HCT116 (cell line): ENCODE measurements around the gene KRT37.

Experiments
- CTCF ChIP-seq, 3 experiments: fragments of 200-600 bp in 1 of 3; sonication (generic) in 1 of 3; IDR thresholded peaks in 2 of 3; conservative IDR thresholded peaks in 1 of 3; 2 replicates each; pipeline ENCODE4 v1.5.1; 2012 to 2017; ENCODE audit warnings: low read depth in 2 of 3, low read length in 2 of 3, antibody characterized with exemption in 1 of 3, borderline replicate concordance in 1 of 3, control low read depth in 1 of 3, mild to moderate bottlenecking in 1 of 3, mixed read lengths in 1 of 3, mixed run types in 1 of 3, moderate library complexity in 1 of 3; ENCODE audit not compliant: insufficient read depth in 1 of 3
- EZH2 ChIP-seq: fragments of 200-600 bp; sonication (generic); IDR thresholded peaks from 2 replicates; pipeline ENCODE4 v1.6.1; 2017; ENCODE audit warnings: antibody characterized with exemption, mixed run types
- EZH2phosphoT487 ChIP-seq: fragments of 200-600 bp; IDR thresholded peaks from 2 replicates; pipeline ENCODE4 v1.6.1; 2018; ENCODE audit warnings: antibody characterized with exemption, borderline replicate concordance
- POLR2A ChIP-seq: IDR thresholded peaks from 2 replicates; pipeline ENCODE4 v1.7.0; 2011; ENCODE audit warnings: borderline replicate concordance; ENCODE audit not compliant: insufficient read depth, insufficient read length; ENCODE audit errors: extremely low read depth
- POLR2AphosphoS5 ChIP-seq: IDR thresholded peaks from 2 replicates; pipeline ENCODE4 v1.6.1; 2011; ENCODE audit warnings: mild to moderate bottlenecking, low read depth, low read length, moderate library complexity
- RAD21 ChIP-seq: IDR thresholded peaks from 2 replicates; pipeline ENCODE4 v1.6.1; 2012; ENCODE audit warnings: low read depth, mild to moderate bottlenecking
- SIN3A ChIP-seq: IDR thresholded peaks from 2 replicates; pipeline ENCODE4 v1.6.1; 2012; ENCODE audit warnings: low read depth
- SP1 ChIP-seq: IDR thresholded peaks from 2 replicates; pipeline ENCODE4 v1.6.1; 2012; ENCODE audit warnings: low read depth
- SRF ChIP-seq: IDR thresholded peaks from 2 replicates; pipeline ENCODE4 v1.6.1; 2012; ENCODE audit warnings: low read depth
- TCF7L2 ChIP-seq: IDR thresholded peaks from 2 replicates; pipeline ENCODE4 v1.7.0; 2011; ENCODE audit warnings: borderline replicate concordance, inconsistent platforms; ENCODE audit not compliant: insufficient read depth, insufficient read length; ENCODE audit errors: extremely low read depth
- YY1 ChIP-seq: IDR thresholded peaks from 2 replicates; pipeline ENCODE4 v1.6.1; 2011; ENCODE audit warnings: low read length, low read depth, moderate library complexity, mild to moderate bottlenecking; ENCODE audit not compliant: insufficient replicate concordance; ENCODE audit errors: extremely low read depth
- ZBTB33 ChIP-seq: IDR thresholded peaks from 2 replicates; pipeline ENCODE4 v1.6.1; 2011; ENCODE audit warnings: mild to moderate bottlenecking, low read length, moderate library complexity; ENCODE audit not compliant: insufficient replicate concordance; ENCODE audit errors: extremely low read depth
- ZNF274 ChIP-seq: fragments of 200-500 bp; sonication (Bioruptor generic); IDR thresholded peaks from 2 replicates; pipeline ENCODE4 v1.6.1; 2014; ENCODE audit warnings: mild to moderate bottlenecking, low read depth, low read length, inconsistent platforms

- no peak for TF ChIP-seq CTCF (IDR thresholded peaks at IDR 0.05 in 2 of 3, conservative IDR thresholded peaks at IDR 0.05 in 1 of 3; ENCODE audit: borderline replicate concordance in 1 of 3, insufficient read depth in 1 of 3, low read depth in 2 of 3, low read length in 2 of 3)
- TF ChIP-seq TCF7L2, result no peak
- TF ChIP-seq POLR2A, result no peak
- no peak for TF ChIP-seq RAD21
- TF ChIP-seq SRF, result no peak
- no peak for TF ChIP-seq SIN3A
- no peak for TF ChIP-seq SP1
- TF ChIP-seq POLR2AphosphoS5, result no peak
- no peak for TF ChIP-seq ZNF274
- no peak for TF ChIP-seq EZH2
- no peak for TF ChIP-seq EZH2phosphoT487
- no peak for TF ChIP-seq YY1
- TF ChIP-seq ZBTB33, result no peak
These were observed 30.9 kb upstream of the KRT37 start for GRCh38 chr17:41455236-41455635.
